Ishikawa (cell line): ENCODE data around the gene ZCCHC17.

Source experiments
- CREB1 ChIP-seq: IDR thresholded peaks from 2 replicates; pipeline ENCODE4 v1.6.1; 2012; ENCODE audit warnings: low read depth
- EP300 ChIP-seq: IDR thresholded peaks from 2 replicates; pipeline ENCODE4 v1.6.1; 2012; ENCODE audit warnings: borderline replicate concordance
- MAX ChIP-seq: IDR thresholded peaks from 2 replicates; pipeline ENCODE4 v1.6.1; 2012
- RAD21 ChIP-seq: IDR thresholded peaks from 2 replicates; pipeline ENCODE4 v1.6.1; 2012; ENCODE audit warnings: low read depth
- TAF1 ChIP-seq: IDR thresholded peaks from 2 replicates; pipeline ENCODE4 v1.6.1; 2012; ENCODE audit warnings: low read depth, mild to moderate bottlenecking

- TF ChIP-seq MAX (no peak), EP300 (no peak), RAD21 (no peak), CREB1 (no peak), TAF1 (no peak)
These were observed 31.9 kb upstream of the ZCCHC17 start for GRCh38 chr1:31264790-31265386.
